Keratinocyte (primary cell): Measurements from ENCODE around the gene GPR32.

Experiments
- EZH2 ChIP-seq: IDR thresholded peaks from one replicate; pipeline ENCODE4 v1.6.1; 2012; ENCODE audit warnings: inconsistent platforms, mild to moderate bottlenecking, low read length, moderate library complexity
- TF ChIP-seq, protein P1 (sequence below), 3 experiments: IDR thresholded peaks in 1 of 3; conservative IDR thresholded peaks in 1 of 3; optimal IDR thresholded peaks in 1 of 3; 2 replicates in 2 of 3; 3 replicates in 1 of 3; pipeline versions ENCODE3 to v1.5.1; 2011; ENCODE audit warnings: low read length in 3 of 3, mild to moderate bottlenecking in 3 of 3, moderate library complexity in 2 of 3, control low read depth in 1 of 3, inconsistent platforms in 1 of 3; ENCODE audit not compliant: insufficient read depth in 2 of 3; ENCODE audit errors: extremely low read depth in 1 of 3

DNA sequence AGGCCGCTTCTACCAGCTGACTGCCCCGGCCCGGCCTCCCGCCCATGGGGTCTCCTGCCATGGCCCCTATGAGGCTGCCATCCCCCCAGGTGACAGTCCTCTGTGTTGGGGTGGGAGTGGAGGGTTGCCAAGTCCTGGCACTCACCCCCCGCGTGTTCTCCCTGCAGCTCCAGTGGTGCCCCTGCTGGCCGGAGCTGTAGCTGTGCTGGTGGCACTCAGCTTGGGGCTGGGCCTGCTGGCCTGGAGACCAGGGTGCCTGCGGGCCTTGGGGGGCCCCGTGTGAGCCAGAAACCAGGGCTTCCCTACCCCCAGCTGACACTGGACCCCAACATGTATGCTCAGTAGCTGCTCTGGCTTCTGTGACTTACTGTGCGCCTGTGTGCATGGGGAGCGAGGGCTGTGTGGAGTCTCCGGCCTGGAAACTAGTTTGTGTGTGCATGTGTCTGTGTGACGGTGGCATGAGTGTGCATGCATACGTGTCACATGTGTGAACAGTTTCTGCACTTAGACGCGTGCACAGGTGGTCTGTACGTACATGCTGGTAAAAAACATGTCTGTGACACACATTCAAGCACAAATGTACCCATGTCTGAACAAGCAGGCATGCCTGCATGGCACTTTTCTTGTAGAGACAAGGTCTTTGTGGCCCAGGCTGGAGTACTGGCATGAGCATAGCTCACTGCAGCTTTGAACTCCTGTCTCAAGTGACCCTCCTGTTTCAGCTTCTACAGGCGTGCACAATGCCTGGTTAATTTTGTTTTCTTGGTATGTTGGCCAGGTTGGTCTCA, 24.8 kb downstream of the GPR32 start:
- TF ChIP-seq EZH2, result no peak
- TF ChIP-seq, protein P1, sequence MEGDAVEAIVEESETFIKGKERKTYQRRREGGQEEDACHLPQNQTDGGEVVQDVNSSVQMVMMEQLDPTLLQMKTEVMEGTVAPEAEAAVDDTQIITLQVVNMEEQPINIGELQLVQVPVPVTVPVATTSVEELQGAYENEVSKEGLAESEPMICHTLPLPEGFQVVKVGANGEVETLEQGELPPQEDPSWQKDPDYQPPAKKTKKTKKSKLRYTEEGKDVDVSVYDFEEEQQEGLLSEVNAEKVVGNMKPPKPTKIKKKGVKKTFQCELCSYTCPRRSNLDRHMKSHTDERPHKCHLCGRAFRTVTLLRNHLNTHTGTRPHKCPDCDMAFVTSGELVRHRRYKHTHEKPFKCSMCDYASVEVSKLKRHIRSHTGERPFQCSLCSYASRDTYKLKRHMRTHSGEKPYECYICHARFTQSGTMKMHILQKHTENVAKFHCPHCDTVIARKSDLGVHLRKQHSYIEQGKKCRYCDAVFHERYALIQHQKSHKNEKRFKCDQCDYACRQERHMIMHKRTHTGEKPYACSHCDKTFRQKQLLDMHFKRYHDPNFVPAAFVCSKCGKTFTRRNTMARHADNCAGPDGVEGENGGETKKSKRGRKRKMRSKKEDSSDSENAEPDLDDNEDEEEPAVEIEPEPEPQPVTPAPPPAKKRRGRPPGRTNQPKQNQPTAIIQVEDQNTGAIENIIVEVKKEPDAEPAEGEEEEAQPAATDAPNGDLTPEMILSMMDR (optimal IDR thresholded peaks at IDR 0.05 in 1 of 3, IDR thresholded peaks at IDR 0.05 in 1 of 3, conservative IDR thresholded peaks at IDR 0.05 in 1 of 3; ENCODE audit: extremely low read depth in 1 of 3, insufficient read depth in 2 of 3, low read length in 3 of 3), result peak in 2 of 3 experiments; percentile 48 to 50
